ENCODE data around the gene HDHD5.

GRCh38 chr22:17161991-17162390, 2.9 kb upstream of the HDHD5 start:
- TF ChIP-seq EZH2 (IDR thresholded peaks at IDR 0.05; ENCODE audit: borderline replicate concordance, low read length), result no peak
- TF ChIP-seq CTCF (conservative IDR thresholded peaks at IDR 0.05 in 1 of 2, IDR thresholded peaks at IDR 0.05 in 1 of 2; ENCODE audit: extremely low read depth in 1 of 2, insufficient read depth in 1 of 2, low read depth in 1 of 2, low read length in 2 of 2), result no peak

Measured in mammary epithelial cell (primary cell).